H1 (cell line): ENCODE measurements around the gene EMP2. TPM values are rescaled to one million over a fixed set of nuclear protein-coding genes. Genes with fewer than 3 reads are reported as not detected.

Source experiments
- BACH1 ChIP-seq: IDR thresholded peaks from 2 replicates; pipeline ENCODE4 v1.6.1; 2012; ENCODE audit warnings: low read length, improper control_type of control experiment
- CHD1 ChIP-seq: IDR thresholded peaks from 2 replicates; pipeline ENCODE4 v1.6.1; 2012; ENCODE audit warnings: low read depth, low read length, improper control_type of control experiment
- CHD7 ChIP-seq: fragments of 300-600 bp; sonication (generic); IDR thresholded peaks from 2 replicates; pipeline ENCODE4 v1.7.1; 2012; ENCODE audit warnings: low read length, moderate library complexity, mild to moderate bottlenecking, inconsistent platforms; ENCODE audit not compliant: insufficient replicate concordance
- EZH2 ChIP-seq: fragments of 200-600 bp; sonication (generic); IDR thresholded peaks from 2 replicates; pipeline ENCODE4 v1.7.1; 2012; ENCODE audit warnings: low read depth, mild to moderate bottlenecking, moderate library complexity, low read length, inconsistent platforms; ENCODE audit not compliant: severe bottlenecking
- KDM5A ChIP-seq: fragments of 200-600 bp; IDR thresholded peaks from 2 replicates; pipeline ENCODE4 v1.7.1; 2012; ENCODE audit warnings: mild to moderate bottlenecking, low read length, inconsistent platforms, mixed read lengths
- SP1 ChIP-seq: IDR thresholded peaks from 2 replicates; pipeline ENCODE4 v1.6.1; 2011; ENCODE audit warnings: low read depth, low read length
- SP2 ChIP-seq: IDR thresholded peaks from 2 replicates; pipeline ENCODE4 v1.6.1; 2012; ENCODE audit warnings: mild to moderate bottlenecking, low read length, inconsistent platforms
- SRF ChIP-seq: IDR thresholded peaks from 2 replicates; pipeline ENCODE4 v1.6.1; 2011; ENCODE audit warnings: mild to moderate bottlenecking, low read depth, low read length, moderate library complexity
- polyA plus RNA-seq, 7 experiments: library from polyadenylated mRNA; depleted of rRNA in 3 of 7; stranded (reverse) in 5 of 7; unstranded in 2 of 7; fragments of >200 nt in 5 of 7; fragments of 200-250 nt in 2 of 7; gene quantifications; 1 replicate in 5 of 7; 2 replicates in 1 of 7; 4 replicates in 1 of 7; pipeline versions ENCODE4 v1.2.1 to v1.2.3, GENCODE V29; 2011 to 2013; ENCODE audit warnings: missing spikeins in 2 of 7, mixed read lengths in 2 of 7
- total RNA-seq: library from RNA; stranded (reverse); fragmentation: NEBNext Ultra II Directional; extraction: Animal tissue kit (Norgen Biotek cat#: 25700); gene quantifications from 2 replicates; pipeline ENCODE4 v1.2.1, GENCODE V29; 2021
- TF ChIP-seq, protein P1 (sequence below), 3 experiments: IDR thresholded peaks; 1 replicate in 2 of 3; 2 replicates in 1 of 3; pipeline versions ENCODE4 v1.5.1 to v1.6.1; 2011; ENCODE audit warnings: low read length in 3 of 3, mild to moderate bottlenecking in 3 of 3, inconsistent platforms in 2 of 3, low read depth in 1 of 3, moderate library complexity in 1 of 3; ENCODE audit not compliant: insufficient read depth in 1 of 3; ENCODE audit errors: control extremely low read depth in 1 of 3

EMP2 gene
- total and polyA plus RNA-seq, 2 of the 8 experiments (the other 6 are each of a cell fraction or from before 2014, with no cell fraction given) = 22.6 to 23.3 TPM

DNA sequence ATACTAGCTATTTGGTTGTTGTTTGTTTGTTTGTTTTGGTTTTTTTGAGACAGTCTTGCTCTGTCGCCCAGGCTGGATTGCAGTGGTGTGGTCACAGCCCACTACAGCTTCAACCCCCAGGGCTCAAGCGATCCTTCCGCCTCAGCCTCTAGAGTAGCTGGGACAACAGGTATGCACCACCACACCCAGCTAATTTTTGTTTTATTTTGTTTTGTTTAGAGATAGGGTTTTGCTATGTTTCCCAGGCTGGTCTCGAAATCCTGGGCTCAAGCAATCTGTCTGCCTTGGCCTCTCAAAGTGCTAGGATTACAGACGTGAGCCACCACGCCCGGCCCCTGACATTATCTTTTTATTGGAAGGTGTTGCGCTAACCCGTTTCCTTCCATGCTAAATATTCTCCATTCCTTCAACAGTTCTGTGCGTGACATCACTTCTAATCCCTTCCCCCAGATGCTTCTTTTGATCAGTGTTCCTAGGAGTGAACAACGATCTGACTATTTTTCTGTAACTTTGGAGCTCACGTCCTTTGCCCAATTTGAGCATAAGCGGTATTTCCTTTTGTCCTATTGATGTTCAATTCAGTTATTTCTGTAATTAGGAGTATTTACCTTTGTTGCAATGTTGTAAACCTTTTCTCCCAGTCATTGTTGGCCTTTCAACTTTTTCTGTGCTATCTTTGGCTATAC, 30.2 kb upstream of the EMP2 start (continued):
- TF ChIP-seq CHD7 (no peak), SRF (no peak), KDM5A (no peak), CHD1 (no peak), BACH1 (no peak), SP1 (no peak), SP2 (no peak), EZH2 (no peak)
- TF ChIP-seq, protein P1, sequence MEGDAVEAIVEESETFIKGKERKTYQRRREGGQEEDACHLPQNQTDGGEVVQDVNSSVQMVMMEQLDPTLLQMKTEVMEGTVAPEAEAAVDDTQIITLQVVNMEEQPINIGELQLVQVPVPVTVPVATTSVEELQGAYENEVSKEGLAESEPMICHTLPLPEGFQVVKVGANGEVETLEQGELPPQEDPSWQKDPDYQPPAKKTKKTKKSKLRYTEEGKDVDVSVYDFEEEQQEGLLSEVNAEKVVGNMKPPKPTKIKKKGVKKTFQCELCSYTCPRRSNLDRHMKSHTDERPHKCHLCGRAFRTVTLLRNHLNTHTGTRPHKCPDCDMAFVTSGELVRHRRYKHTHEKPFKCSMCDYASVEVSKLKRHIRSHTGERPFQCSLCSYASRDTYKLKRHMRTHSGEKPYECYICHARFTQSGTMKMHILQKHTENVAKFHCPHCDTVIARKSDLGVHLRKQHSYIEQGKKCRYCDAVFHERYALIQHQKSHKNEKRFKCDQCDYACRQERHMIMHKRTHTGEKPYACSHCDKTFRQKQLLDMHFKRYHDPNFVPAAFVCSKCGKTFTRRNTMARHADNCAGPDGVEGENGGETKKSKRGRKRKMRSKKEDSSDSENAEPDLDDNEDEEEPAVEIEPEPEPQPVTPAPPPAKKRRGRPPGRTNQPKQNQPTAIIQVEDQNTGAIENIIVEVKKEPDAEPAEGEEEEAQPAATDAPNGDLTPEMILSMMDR (IDR thresholded peaks at IDR 0.05; ENCODE audit: control extremely low read depth in 1 of 3, insufficient read depth in 1 of 3, low read depth in 1 of 3, low read length in 3 of 3) = no peak
